Prostate gland (tissue), 2 donors: ENCODE data around the gene ADM2.

Experiments
- POLR2A ChIP-seq: fragments of 450-650 bp; IDR thresholded peaks from one replicate; pipeline ENCODE4 v1.6.1; 2016; ENCODE audit warnings: antibody characterized with exemption, mild to moderate bottlenecking
- TF ChIP-seq, protein P1 (sequence below), 4 experiments: fragments of 200-600 bp in 2 of 4; fragments of 450-650 bp in 2 of 4; sonication (generic) in 2 of 4; IDR thresholded peaks; 1 replicate in 3 of 4; 2 replicates in 1 of 4; pipeline ENCODE4 v1.5.1; 2016 to 2019; ENCODE audit warnings: antibody characterized with exemption in 4 of 4, mild to moderate bottlenecking in 2 of 4, moderate library complexity in 2 of 4

DNA sequence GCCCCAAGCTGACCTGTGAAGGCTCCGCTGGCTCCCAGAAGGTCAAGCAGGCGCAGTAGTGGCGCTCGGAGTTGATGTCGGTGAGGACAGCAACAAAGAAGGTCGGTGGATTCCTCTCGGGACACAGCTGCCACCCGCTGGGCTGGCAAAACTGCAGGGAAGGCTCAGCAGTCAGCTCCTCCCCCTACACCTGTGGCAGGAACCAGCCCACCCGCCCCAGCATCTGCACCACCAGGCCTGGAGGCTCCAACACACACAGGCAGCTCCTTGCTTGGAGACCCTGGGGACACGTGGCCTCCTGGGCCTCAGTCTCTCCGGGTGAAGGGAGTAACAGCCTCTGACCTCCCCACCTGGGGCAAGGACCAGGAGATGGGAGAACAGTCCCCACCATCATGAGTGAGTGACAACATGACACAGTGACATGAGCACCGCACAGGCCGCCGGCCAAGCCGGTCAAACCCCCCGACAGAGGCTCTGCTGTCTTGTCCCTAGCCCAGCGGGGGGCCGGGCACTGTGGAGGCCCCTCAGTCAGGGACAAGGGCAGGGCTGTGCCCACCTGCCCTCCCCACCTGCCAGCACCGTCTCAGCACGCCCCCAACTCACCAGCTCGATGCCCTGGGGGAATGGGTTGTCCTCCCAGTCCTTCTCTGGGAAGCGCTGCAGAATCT, 13.4 kb upstream of the ADM2 start:
- TF ChIP-seq POLR2A = no peak
- TF ChIP-seq, protein P1, sequence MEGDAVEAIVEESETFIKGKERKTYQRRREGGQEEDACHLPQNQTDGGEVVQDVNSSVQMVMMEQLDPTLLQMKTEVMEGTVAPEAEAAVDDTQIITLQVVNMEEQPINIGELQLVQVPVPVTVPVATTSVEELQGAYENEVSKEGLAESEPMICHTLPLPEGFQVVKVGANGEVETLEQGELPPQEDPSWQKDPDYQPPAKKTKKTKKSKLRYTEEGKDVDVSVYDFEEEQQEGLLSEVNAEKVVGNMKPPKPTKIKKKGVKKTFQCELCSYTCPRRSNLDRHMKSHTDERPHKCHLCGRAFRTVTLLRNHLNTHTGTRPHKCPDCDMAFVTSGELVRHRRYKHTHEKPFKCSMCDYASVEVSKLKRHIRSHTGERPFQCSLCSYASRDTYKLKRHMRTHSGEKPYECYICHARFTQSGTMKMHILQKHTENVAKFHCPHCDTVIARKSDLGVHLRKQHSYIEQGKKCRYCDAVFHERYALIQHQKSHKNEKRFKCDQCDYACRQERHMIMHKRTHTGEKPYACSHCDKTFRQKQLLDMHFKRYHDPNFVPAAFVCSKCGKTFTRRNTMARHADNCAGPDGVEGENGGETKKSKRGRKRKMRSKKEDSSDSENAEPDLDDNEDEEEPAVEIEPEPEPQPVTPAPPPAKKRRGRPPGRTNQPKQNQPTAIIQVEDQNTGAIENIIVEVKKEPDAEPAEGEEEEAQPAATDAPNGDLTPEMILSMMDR (IDR thresholded peaks at IDR 0.05) = no peak
